Mucosa of descending colon (tissue), 3 donors: ENCODE measurements around the gene TNRC18. TPM values are rescaled to one million over a fixed set of nuclear protein-coding genes. Genes with fewer than 3 reads are reported as not detected.
"Not testable (repeated sequence)": the region's sequence is repeated elsewhere in the genome, so short reads cannot be mapped to it uniquely, and the experiment has no call there.

ENCODE experiments used
- ATAC-seq: fragments of 200-7000 bp; cut with Tn5 transposase; one replicate; pipeline ENCODE4 v1.9.1; 2020; ENCODE audit warnings: mild to moderate bottlenecking, moderate library complexity
- DNase-seq, 3 donors: peaks; one replicate each; pipeline ENCODE4 v3.0.0-alpha.2; 2020
- H3K36me3 ChIP-seq: fragments of 200-600 bp; one replicate; pipeline ENCODE4 v1.8.0; 2021; ENCODE audit warnings: low read depth, mild to moderate bottlenecking
- H3K4me1 ChIP-seq: fragments of 200-600 bp; one replicate; pipeline ENCODE4 v1.8.0; 2021; ENCODE audit warnings: low read depth, mild to moderate bottlenecking
- H3K4me3 ChIP-seq: fragments of 200-600 bp; one replicate; pipeline ENCODE4 v1.8.0; 2021; ENCODE audit warnings: mild to moderate bottlenecking
- H3K9me3 ChIP-seq: fragments of 200-600 bp; one replicate; pipeline ENCODE4 v1.8.0; 2021; ENCODE audit warnings: mild to moderate bottlenecking
- intact Hi-C, 2 donors: fragments of 100-400 bp; cut with DNase I in 1 of 2; cut with micrococcal nuclease in 1 of 2; formaldehyde crosslinking; loops; one replicate each; pipeline versions ENCODE4 v1.11.0 to v1.11.1; 2022; cut with DNase I, micrococcal nuclease
- total RNA-seq, 3 donors: library from RNA; stranded (reverse); fragmentation: NEBNext Ultra II Directional in 2 of 3; extraction: Animal tissue kit (Norgen Biotek cat#: 25700) in 2 of 3; gene quantifications; one replicate each; pipeline versions ENCODE4 v1.2.1 to v1.2.4, GENCODE V29; 2021 to 2023
- TF ChIP-seq, protein P1 (sequence below): fragments of 200-600 bp; IDR thresholded peaks from one replicate; pipeline ENCODE4 v1.8.0; 2022; ENCODE audit warnings: antibody characterized with exemption, mild to moderate bottlenecking
- donor health status: DM: no; HTN: no; CAD: no; lungs with moderate emphysema.
- donor health status: DM: no; HTN: no; CAD: no.
- donor health status: DM: no; HTN: yes; CAD: no.

TNRC18 gene
- total RNA-seq, 3 donors from 2014 or later = 94.0 to 170 (median 112) TPM

- H3K4me3 ChIP-seq = no peak overlapping the region
- ATAC-seq (no peak), DNase-seq (no peak)
- no peaks in the 10 kb centered on the region for H3K9me3 ChIP-seq
- TF ChIP-seq, protein P1, sequence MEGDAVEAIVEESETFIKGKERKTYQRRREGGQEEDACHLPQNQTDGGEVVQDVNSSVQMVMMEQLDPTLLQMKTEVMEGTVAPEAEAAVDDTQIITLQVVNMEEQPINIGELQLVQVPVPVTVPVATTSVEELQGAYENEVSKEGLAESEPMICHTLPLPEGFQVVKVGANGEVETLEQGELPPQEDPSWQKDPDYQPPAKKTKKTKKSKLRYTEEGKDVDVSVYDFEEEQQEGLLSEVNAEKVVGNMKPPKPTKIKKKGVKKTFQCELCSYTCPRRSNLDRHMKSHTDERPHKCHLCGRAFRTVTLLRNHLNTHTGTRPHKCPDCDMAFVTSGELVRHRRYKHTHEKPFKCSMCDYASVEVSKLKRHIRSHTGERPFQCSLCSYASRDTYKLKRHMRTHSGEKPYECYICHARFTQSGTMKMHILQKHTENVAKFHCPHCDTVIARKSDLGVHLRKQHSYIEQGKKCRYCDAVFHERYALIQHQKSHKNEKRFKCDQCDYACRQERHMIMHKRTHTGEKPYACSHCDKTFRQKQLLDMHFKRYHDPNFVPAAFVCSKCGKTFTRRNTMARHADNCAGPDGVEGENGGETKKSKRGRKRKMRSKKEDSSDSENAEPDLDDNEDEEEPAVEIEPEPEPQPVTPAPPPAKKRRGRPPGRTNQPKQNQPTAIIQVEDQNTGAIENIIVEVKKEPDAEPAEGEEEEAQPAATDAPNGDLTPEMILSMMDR = no peak
- intact Hi-C loops = loop anchor here in 1 of 2 donors (10.0 kb wide), 1 partner anchor 94 kb away; no protein-coding TSS in a partner anchor
- H3K36me3 ChIP-seq = peaks cover 8% of the 10 kb centered on the region
- H3K4me1 ChIP-seq = peaks cover 5% of the 10 kb centered on the region
Measured at GRCh38 chr7:5360971-5361370, 62.7 kb downstream of the TNRC18 start.

DNA sequence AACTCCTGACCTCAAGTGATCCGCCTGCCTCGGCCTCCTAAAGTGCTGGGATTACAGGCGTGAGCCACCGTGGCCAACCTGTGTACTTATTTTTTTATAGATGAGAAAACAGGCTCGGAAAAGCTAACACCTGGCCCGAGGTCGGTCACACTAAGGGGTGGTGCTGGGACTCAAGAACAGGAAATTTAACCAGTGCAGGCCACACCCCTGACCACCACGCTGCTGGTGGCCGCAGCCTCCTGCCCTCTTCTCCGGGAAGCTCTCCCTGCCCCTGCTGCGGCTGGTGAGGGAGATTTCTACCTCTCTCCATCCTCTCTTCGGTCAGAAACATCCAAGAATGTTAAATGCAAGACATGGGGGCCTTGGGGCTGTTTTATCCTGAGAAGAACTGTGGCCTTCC, 63.2 kb downstream of the TNRC18 start:
- Histone ChIP-seq H3K4me3 (no peak overlapping the region), H3K9me3 (no peaks in the 10 kb centered on the region), H3K36me3 (peaks cover 8% of the 10 kb centered on the region), H3K4me1 (peaks cover 5% of the 10 kb centered on the region)
- peak in 1 of 3 donors; percentile 71 for DNase-seq
- intact Hi-C loops = loop anchor here in 1 of 2 donors (10.0 kb wide), 1 partner anchor 94 kb away; no protein-coding TSS in a partner anchor
- TF ChIP-seq, protein P1 = no peak
- peak; percentile 81 for ATAC-seq

GRCh38 chr7:5360021-5360420, 63.6 kb downstream of the TNRC18 start:
- H3K9me3 ChIP-seq, H3K4me1 ChIP-seq, DNase-seq, ATAC-seq, H3K36me3 ChIP-seq, H3K4me3 ChIP-seq: not testable (repeated sequence)
- intact Hi-C loops = loop anchor here in 1 of 2 donors (10.0 kb wide), 1 partner anchor 95 kb away; no protein-coding TSS in a partner anchor

DNA sequence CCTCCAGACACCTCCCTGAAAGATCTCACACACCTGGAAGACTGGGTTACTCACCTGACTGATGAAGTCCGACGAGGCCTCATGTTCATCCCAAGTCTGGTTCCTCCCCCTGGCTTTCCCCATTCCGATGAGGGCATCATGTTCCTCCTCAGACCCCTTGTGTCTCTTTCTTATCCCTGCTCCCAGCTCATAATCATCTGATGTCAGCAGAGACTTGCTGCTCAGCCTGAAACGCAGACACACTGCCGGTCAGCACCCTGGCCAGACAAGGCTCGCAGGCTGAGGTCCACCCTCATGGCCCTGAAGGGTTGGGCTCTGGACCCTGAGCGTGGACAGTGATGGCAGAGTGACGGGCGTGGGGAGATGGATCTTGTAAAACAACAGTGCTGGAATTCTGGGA, 64.3 kb downstream of the TNRC18 start:
- H3K9me3 ChIP-seq = no peaks in the 10 kb centered on the region
- H3K4me3 ChIP-seq = no peak overlapping the region
- peaks cover 15% of the 10 kb centered on the region for H3K4me1 ChIP-seq
- H3K36me3 ChIP-seq = peaks cover 8% of the 10 kb centered on the region
- ATAC-seq (no peak), DNase-seq (no peak)
- TF ChIP-seq, protein P1 = no peak
- intact Hi-C loops = no loop called here

- H3K9me3 ChIP-seq = no peaks in the 10 kb centered on the region
- intact Hi-C loops = no loop called here
- ATAC-seq = no peak
- H3K4me1 ChIP-seq = peaks cover 26% of the 10 kb centered on the region
- peaks cover 8% of the 10 kb centered on the region for H3K36me3 ChIP-seq
- H3K4me3 ChIP-seq = no peak overlapping the region
- TF ChIP-seq, protein P1 = no peak
- no peak for DNase-seq
Measured at GRCh38 chr7:5357951-5358350, 65.7 kb downstream of the TNRC18 start.

DNA sequence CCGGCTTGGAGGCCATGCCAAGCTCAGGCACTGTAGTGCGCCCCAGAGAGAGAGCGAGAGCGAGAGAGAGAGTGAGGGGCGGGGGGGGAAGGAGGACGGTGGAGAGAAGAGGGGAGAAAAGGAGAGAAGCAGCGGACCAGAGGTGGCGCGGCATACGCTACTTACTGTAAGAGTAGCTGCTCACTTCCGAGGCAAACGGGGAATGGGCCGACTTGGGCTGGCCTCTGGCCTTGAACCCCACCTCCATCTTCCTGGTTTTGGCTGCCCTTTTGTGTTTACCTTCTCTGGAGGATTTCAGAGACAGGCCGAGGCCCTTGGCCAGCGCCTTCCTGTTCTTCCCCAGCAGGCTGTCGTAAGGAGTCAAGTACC, 66.9 kb downstream of the TNRC18 start:
- Histone ChIP-seq H3K9me3 (no peaks in the 10 kb centered on the region), H3K36me3 (peaks cover 8% of the 10 kb centered on the region), H3K4me1 (peaks cover 26% of the 10 kb centered on the region), H3K4me3 (no peak overlapping the region)
- DNase-seq (no peak), ATAC-seq (no peak)
- intact Hi-C loops = no loop called here
- TF ChIP-seq, protein P1 = no peak
